IgD-negative memory B cell (primary cell): Measurements from ENCODE around the gene SEPTIN8. TPM values are rescaled to one million over a fixed set of nuclear protein-coding genes. Genes with fewer than 3 reads are reported as not detected.

Experiments used
- H3K27ac Mint-ChIP-seq, 3 donors: one replicate each; pipeline ENCODE4 v1.8.0; 2020 to 2022; ENCODE audit warnings: mild to moderate bottlenecking in 3 of 3, mixed read lengths in 3 of 3, moderate library complexity in 1 of 3
- H3K27me3 Mint-ChIP-seq: one replicate; pipeline ENCODE4 v1.8.0; 2021; ENCODE audit warnings: mixed read lengths
- H3K36me3 Mint-ChIP-seq: one replicate; pipeline ENCODE4 v1.8.0; 2020; ENCODE audit warnings: mild to moderate bottlenecking, mixed read lengths
- H3K4me1 Mint-ChIP-seq, 3 donors: one replicate each; pipeline ENCODE4 v1.8.0; 2020 to 2022; ENCODE audit warnings: mixed read lengths in 3 of 3, mild to moderate bottlenecking in 1 of 3
- H3K4me3 Mint-ChIP-seq, 4 donors: one replicate each; pipeline ENCODE4 v1.8.0; 2020 to 2022; ENCODE audit warnings: mild to moderate bottlenecking in 4 of 4, mixed read lengths in 4 of 4, moderate library complexity in 3 of 4
- H3K9me3 Mint-ChIP-seq, 3 donors: one replicate each; pipeline ENCODE4 v1.8.0; 2020 to 2021; ENCODE audit warnings: mixed read lengths in 3 of 3, mild to moderate bottlenecking in 1 of 3
- polyA plus RNA-seq: library from polyadenylated mRNA; unstranded; fragments of 300-500 nt; fragmentation: Illumina TruSeq; gene quantifications from one replicate; pipeline ENCODE4 v1.2.3, GENCODE V29; 2021

SEPTIN8 gene
- polyA plus RNA-seq, 1 donor from 2014 or later: 1.1 TPM

- Mint-ChIP-seq H3K4me3 (no peak overlapping the region), H3K9me3 (no peaks in the 10 kb centered on the region), H3K27ac (no peak overlapping the region), H3K27me3 (no peaks in the 10 kb centered on the region), H3K36me3 (peaks cover 2% of the 10 kb centered on the region), H3K4me1 (no peaks in the 10 kb centered on the region)
Measured at GRCh38 chr5:132766806-132767055, 10.3 kb downstream of the SEPTIN8 start.

GRCh38 chr5:132766020-132766805 lies 10.8 kb downstream of the SEPTIN8 start:
- H3K36me3 Mint-ChIP-seq: peaks cover 2% of the 10 kb centered on the region
- H3K4me1 Mint-ChIP-seq: no peaks in the 10 kb centered on the region
- no peak overlapping the region for H3K27ac Mint-ChIP-seq
- H3K27me3 Mint-ChIP-seq: no peaks in the 10 kb centered on the region
- H3K4me3 Mint-ChIP-seq: no peak overlapping the region
- H3K9me3 Mint-ChIP-seq: no peaks in the 10 kb centered on the region

- Mint-ChIP-seq H3K4me3 (no peak overlapping the region), H3K36me3 (peaks cover 2% of the 10 kb centered on the region), H3K4me1 (no peaks in the 10 kb centered on the region), H3K27ac (no peak overlapping the region), H3K9me3 (no peaks in the 10 kb centered on the region), H3K27me3 (no peaks in the 10 kb centered on the region)
Measured at GRCh38 chr5:132765311-132766019, 11.6 kb downstream of the SEPTIN8 start.

- peaks cover 2% of the 10 kb centered on the region for H3K36me3 Mint-ChIP-seq
- H3K4me1 Mint-ChIP-seq: no peaks in the 10 kb centered on the region
- H3K9me3 Mint-ChIP-seq: no peaks in the 10 kb centered on the region
- H3K4me3 Mint-ChIP-seq: no peak overlapping the region
- no peaks in the 10 kb centered on the region for H3K27me3 Mint-ChIP-seq
- no peak overlapping the region for H3K27ac Mint-ChIP-seq
Measured at GRCh38 chr5:132764671-132765238, 12.3 kb downstream of the SEPTIN8 start.

- no peak overlapping the region for H3K4me3 Mint-ChIP-seq
- H3K36me3 Mint-ChIP-seq: peaks cover 2% of the 10 kb centered on the region
- no peaks in the 10 kb centered on the region for H3K4me1 Mint-ChIP-seq
- no peaks in the 10 kb centered on the region for H3K27me3 Mint-ChIP-seq
- no peaks in the 10 kb centered on the region for H3K9me3 Mint-ChIP-seq
- peak overlapping the region in 1 of 3 donors; percentile 25 for H3K27ac Mint-ChIP-seq
Measured at GRCh38 chr5:132764051-132764450, 13.0 kb downstream of the SEPTIN8 start.

GRCh38 chr5:132763181-132764036 lies 13.6 kb downstream of the SEPTIN8 start:
- Mint-ChIP-seq H3K27me3 (no peaks in the 10 kb centered on the region), H3K27ac (peak overlapping the region in 1 of 3 donors; percentile 22), H3K4me3 (no peak overlapping the region), H3K4me1 (no peaks in the 10 kb centered on the region), H3K9me3 (no peaks in the 10 kb centered on the region), H3K36me3 (peaks cover 2% of the 10 kb centered on the region)

GRCh38 chr5:132762246-132763000 lies 14.6 kb downstream of the SEPTIN8 start:
- H3K27ac Mint-ChIP-seq: no peak overlapping the region
- H3K4me1 Mint-ChIP-seq: no peaks in the 10 kb centered on the region
- no peaks in the 10 kb centered on the region for H3K27me3 Mint-ChIP-seq
- no peak overlapping the region for H3K4me3 Mint-ChIP-seq
- no peaks in the 10 kb centered on the region for H3K9me3 Mint-ChIP-seq
- peaks cover 2% of the 10 kb centered on the region for H3K36me3 Mint-ChIP-seq

- H3K27ac Mint-ChIP-seq: peak overlapping the region in 1 of 3 donors; percentile 58
- H3K9me3 Mint-ChIP-seq: no peaks in the 10 kb centered on the region
- H3K4me1 Mint-ChIP-seq: no peaks in the 10 kb centered on the region
- peaks cover 6% of the 10 kb centered on the region for H3K36me3 Mint-ChIP-seq
- no peak overlapping the region for H3K4me3 Mint-ChIP-seq
- no peaks in the 10 kb centered on the region for H3K27me3 Mint-ChIP-seq
Measured at GRCh38 chr5:132761321-132762240, 15.5 kb downstream of the SEPTIN8 start.

- no peaks in the 10 kb centered on the region for H3K4me1 Mint-ChIP-seq
- no peak overlapping the region for H3K4me3 Mint-ChIP-seq
- H3K36me3 Mint-ChIP-seq: peaks cover 6% of the 10 kb centered on the region
- H3K27ac Mint-ChIP-seq: no peak overlapping the region
- no peaks in the 10 kb centered on the region for H3K9me3 Mint-ChIP-seq
- H3K27me3 Mint-ChIP-seq: no peaks in the 10 kb centered on the region
Measured at GRCh38 chr5:132760601-132761317, 16.3 kb downstream of the SEPTIN8 start.

- H3K27me3 Mint-ChIP-seq: no peaks in the 10 kb centered on the region
- no peaks in the 10 kb centered on the region for H3K9me3 Mint-ChIP-seq
- H3K36me3 Mint-ChIP-seq: peaks cover 6% of the 10 kb centered on the region
- H3K27ac Mint-ChIP-seq: no peak overlapping the region
- H3K4me3 Mint-ChIP-seq: no peak overlapping the region
- H3K4me1 Mint-ChIP-seq: no peaks in the 10 kb centered on the region
Measured at GRCh38 chr5:132760049-132760420, 17.0 kb downstream of the SEPTIN8 start.

GRCh38 chr5:132759114-132760048 lies 17.7 kb downstream of the SEPTIN8 start:
- Mint-ChIP-seq H3K4me1 (no peaks in the 10 kb centered on the region), H3K4me3 (no peak overlapping the region), H3K36me3 (peaks cover 6% of the 10 kb centered on the region), H3K27me3 (no peaks in the 10 kb centered on the region), H3K9me3 (no peaks in the 10 kb centered on the region), H3K27ac (no peak overlapping the region)

GRCh38 chr5:132758451-132758850 lies 18.6 kb downstream of the SEPTIN8 start:
- Mint-ChIP-seq H3K27me3 (no peaks in the 10 kb centered on the region), H3K4me3 (no peak overlapping the region), H3K27ac (no peak overlapping the region), H3K4me1 (no peaks in the 10 kb centered on the region), H3K9me3 (no peaks in the 10 kb centered on the region), H3K36me3 (peaks cover 6% of the 10 kb centered on the region)
